NCI-H1048 (cell line): ENCODE data around the gene TATDN2.

ENCODE experiments used
- DNase-seq: peaks from one replicate; lab custom pipeline; 2025; lab: John Stamatoyannopoulos, UW

TATDN2 gene

GRCh38 chr3:10317961-10318350 lies 69.7 kb downstream of the TATDN2 start:
- no peak for DNase-seq

- DNase-seq, result no peak
Observed at GRCh38 chr3:10319251-10319650, 71.0 kb downstream of the TATDN2 start.

GRCh38 chr3:10319804-10320203 lies 71.5 kb downstream of the TATDN2 start:
- no peak for DNase-seq

GRCh38 chr3:10320320-10320677 lies 72.0 kb downstream of the TATDN2 start:
- DNase-seq, result no peak

DNA sequence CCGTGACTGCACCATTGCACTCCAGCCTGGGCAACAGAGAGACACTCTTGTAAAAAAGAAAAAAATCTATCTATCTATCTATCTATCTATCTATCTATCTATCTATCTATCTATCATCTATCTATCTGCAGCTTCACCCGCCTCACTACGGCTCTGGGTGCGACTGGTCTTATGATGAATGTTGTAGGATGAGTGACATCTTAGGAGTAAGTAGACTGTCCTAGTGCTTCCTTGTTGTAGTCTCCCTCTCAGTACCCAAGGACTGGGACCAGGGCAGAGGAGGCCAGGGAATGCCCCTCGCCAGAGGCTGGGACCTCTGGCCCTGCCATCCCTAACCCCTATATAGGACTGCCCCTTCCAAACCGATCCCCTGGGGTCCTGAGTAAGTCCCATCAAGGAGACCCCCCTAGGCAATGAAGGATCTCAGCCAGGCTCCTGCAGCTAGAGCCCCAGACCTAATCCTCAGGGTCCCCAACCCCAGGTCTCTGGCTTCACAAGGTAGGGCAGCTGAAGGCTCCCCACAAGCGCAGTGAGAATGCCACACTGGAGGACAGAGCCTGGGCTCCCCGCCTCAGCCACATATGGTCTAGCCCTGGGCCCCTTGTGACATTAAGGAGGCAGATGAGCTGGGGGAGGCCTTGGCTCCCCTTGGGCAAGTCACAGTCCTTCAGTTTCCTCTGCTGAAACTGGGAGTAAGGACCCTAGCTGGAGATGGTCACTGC lies 73.5 kb downstream of the TATDN2 start:
- no peak for DNase-seq

DNA sequence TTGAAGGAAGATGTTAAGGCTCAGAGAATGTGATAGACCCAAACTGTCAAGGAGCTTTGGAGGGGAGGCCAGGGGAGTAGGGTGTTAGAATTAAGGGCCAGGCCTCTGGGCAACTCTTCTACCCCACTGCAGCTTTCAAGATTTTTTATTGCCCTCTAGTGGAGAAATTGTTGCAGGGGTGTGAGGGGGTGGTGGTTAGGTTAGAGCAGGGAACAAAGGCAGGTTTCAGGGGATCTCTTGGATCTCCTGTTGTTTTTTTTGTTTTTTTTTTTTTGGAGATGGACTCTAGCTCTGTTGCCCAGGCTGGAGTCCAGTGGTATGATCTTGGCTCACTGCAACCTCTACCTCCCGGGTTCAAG lies 74.1 kb downstream of the TATDN2 start:
- no peak for DNase-seq

DNA sequence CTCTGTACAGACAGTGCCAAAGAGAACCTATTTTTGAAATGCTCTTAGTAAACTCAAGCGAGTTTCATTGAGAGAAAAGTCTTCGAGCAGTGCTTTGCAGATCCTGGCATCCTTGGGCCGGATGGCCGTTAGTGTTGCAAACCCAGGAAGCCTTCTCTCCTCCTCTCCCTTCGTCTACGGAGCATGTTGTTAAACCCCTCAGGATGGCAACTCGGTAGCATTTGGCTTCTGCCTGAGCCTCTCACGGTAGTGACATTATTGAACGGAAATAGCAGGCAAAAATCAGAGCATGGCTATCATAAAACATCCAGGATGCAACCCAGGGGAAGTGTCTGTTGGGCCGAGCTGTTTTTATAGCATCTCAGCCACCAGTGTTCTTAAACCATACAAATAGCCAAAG lies 79.3 kb downstream of the TATDN2 start:
- DNase-seq, result no peak

DNA sequence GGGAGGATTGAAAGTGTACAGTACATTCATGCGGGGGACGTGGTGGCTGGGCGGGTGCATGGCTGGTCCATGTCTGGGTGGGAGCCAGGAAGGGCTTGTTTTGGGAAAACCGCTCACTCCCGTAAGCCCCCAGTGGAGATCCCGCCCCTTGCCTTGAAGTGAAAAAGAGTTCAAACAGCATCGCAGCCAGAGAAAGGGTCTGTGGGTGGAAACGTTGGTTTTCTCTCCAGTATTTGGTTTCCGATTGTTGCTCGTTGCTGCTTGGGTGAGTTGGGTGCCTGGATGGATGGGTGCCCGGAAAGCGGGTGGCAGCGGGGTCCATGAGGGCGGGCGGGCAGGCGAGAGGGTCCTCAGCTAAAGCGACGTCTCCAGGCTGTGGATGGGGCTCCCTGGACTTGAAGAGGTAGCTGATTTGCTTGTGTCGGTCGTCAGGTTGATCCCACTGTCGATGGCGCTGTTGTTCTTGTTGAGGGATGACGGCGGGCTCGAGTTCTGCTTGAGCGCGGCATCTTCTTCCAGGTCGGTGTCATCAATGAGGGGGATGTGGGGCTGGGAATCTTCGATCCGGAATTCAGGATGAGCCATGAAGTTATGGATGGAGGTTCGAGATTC lies 80.3 kb downstream of the TATDN2 start:
- no peak for DNase-seq

DNA sequence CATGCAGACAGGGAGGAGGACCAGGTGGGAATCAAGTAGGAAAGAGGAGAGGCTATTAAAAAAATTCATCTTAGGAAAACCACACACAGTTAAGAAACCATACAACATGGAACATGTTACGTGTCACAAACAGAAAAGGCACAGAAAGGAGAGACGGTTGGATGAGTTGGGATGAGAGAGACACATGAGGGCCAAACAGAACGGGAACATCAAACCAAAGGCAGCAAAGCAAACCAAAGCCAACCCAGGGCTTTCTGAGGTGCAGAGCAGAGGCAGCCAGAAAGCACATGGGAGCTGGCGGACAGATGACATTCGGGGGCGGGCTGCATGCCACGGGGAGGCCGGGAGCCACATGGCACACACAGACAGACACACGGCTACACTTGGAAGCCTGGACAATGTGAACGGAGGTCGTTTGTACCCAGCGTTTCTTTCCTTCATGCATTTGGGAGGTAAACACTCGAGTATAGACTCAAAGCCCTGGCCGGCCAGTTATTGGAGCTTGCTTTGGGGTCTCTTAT lies 81.3 kb downstream of the TATDN2 start:
- no peak for DNase-seq

GRCh38 chr3:10330319-10330718 lies 82.1 kb downstream of the TATDN2 start:
- DNase-seq, result no peak
